Measurements from ENCODE around the gene DRICH1. TPM values are rescaled to one million over a fixed set of nuclear protein-coding genes. Genes with fewer than 3 reads are reported as not detected.
"Not testable (repeated sequence)": the region's sequence is repeated elsewhere in the genome, so short reads cannot be mapped to it uniquely, and the experiment has no call there.

Gene DRICH1
- total RNA-seq, 2 experiments from 2014 or later: 0.19 TPM; not detected in 1

GRCh38 chr22:23604939-23605712, 27.0 kb downstream of the DRICH1 start:
- ChIA-PET POLR2A (no interaction called here), CTCF (no interaction called here)

- CTCF ChIA-PET: no interaction called here
- POLR2A ChIA-PET: interaction anchor here (0.6 kb wide), 1 partner anchor 16 kb away, joined by 5 read pairs; no protein-coding TSS in a partner anchor
Observed at GRCh38 chr22:23603266-23603665, 28.9 kb downstream of the DRICH1 start.

- POLR2A ChIA-PET: no interaction called here
- CTCF ChIA-PET: interaction anchor here (1.5 kb wide), 1 partner anchor 250 kb away, joined by 3 read pairs; no protein-coding TSS in a partner anchor
Observed at GRCh38 chr22:23598805-23599518, 33.2 kb downstream of the DRICH1 start.

- POLR2A ChIA-PET: not testable (repeated sequence)
- CTCF ChIA-PET: interaction anchor here (1.5 kb wide), 1 partner anchor 252 kb away, joined by 3 read pairs; no protein-coding TSS in a partner anchor
Observed at GRCh38 chr22:23597576-23598268, 34.4 kb downstream of the DRICH1 start.

GRCh38 chr22:23595904-23596303, 36.2 kb downstream of the DRICH1 start:
- POLR2A ChIA-PET, CTCF ChIA-PET: not testable (repeated sequence)

GRCh38 chr22:23591846-23592245, 40.3 kb downstream of the DRICH1 start:
- ChIA-PET POLR2A (no interaction called here), CTCF (interaction anchor here (0.6 to 1.4 kb wide), 4 partner anchors 9 to 220 kb away, joined by 3 to 4 read pairs (median 3); no protein-coding TSS in a partner anchor)

GRCh38 chr22:23591201-23591791, 40.8 kb downstream of the DRICH1 start:
- CTCF ChIA-PET: interaction anchor here (0.6 to 1.4 kb wide), 6 partner anchors 8 to 220 kb away, joined by 3 to 6 read pairs (median 3); no protein-coding TSS in a partner anchor
- POLR2A ChIA-PET: no interaction called here

GRCh38 chr22:23583836-23584235, 48.3 kb downstream of the DRICH1 start:
- ChIA-PET CTCF (interaction anchor here (1.4 kb wide), 1 partner anchor 7 kb away, joined by 4 read pairs; no protein-coding TSS in a partner anchor), POLR2A (no interaction called here)

GRCh38 chr22:23583153-23583552, 49.0 kb downstream of the DRICH1 start:
- ChIA-PET CTCF (interaction anchor here (1.4 kb wide), 1 partner anchor 8 kb away, joined by 4 read pairs; no protein-coding TSS in a partner anchor), POLR2A (no interaction called here)

- POLR2A ChIA-PET: no interaction called here
- CTCF ChIA-PET: interaction anchor here (0.7 to 1.5 kb wide), 2 partner anchors 10 to 186 kb away, joined by 3 to 4 read pairs; partner anchors contain the start of gene CHCHD10
Observed at GRCh38 chr22:23581260-23581650, 50.9 kb downstream of the DRICH1 start.

GRCh38 chr22:23580576-23581259, 51.4 kb downstream of the DRICH1 start:
- POLR2A ChIA-PET: no interaction called here
- CTCF ChIA-PET: interaction anchor here (1.5 kb wide), 1 partner anchor 11 kb away, joined by 3 read pairs; no protein-coding TSS in a partner anchor

GRCh38 chr22:23579870-23580575, 52.1 kb downstream of the DRICH1 start, which contains the start of gene IGLL1:
TSS of gene IGLL1 (minus strand) at chr22:23580290. CDS start at chr22:23580190, 100 bp downstream.
- ChIA-PET POLR2A (no interaction called here), CTCF (interaction anchor here (1.5 kb wide), 1 partner anchor 11 kb away, joined by 3 read pairs; no protein-coding TSS in a partner anchor)

- POLR2A ChIA-PET: no interaction called here
- CTCF ChIA-PET: no interaction called here
Observed at GRCh38 chr22:23579280-23579679, 52.8 kb downstream of the DRICH1 start.

GRCh38 chr22:23578306-23578705, 53.8 kb downstream of the DRICH1 start:
- POLR2A ChIA-PET: no interaction called here
- CTCF ChIA-PET: no interaction called here

- CTCF ChIA-PET: interaction anchor here (0.6 kb wide), 1 partner anchor 114 kb away, joined by 3 read pairs; the partner anchor contains the start of gene RGL4
- POLR2A ChIA-PET: no interaction called here
Observed at GRCh38 chr22:23576681-23577080, 55.4 kb downstream of the DRICH1 start.

- ChIA-PET POLR2A (no interaction called here), CTCF (no interaction called here)
Observed at GRCh38 chr22:23575601-23576000, 56.5 kb downstream of the DRICH1 start.

- ChIA-PET POLR2A (no interaction called here), CTCF (no interaction called here)
Observed at GRCh38 chr22:23574877-23575276, 57.2 kb downstream of the DRICH1 start.

GRCh38 chr22:23574371-23574811, 57.7 kb downstream of the DRICH1 start:
- ChIA-PET CTCF (no interaction called here), POLR2A (no interaction called here)
